GM23338 (cell line): ENCODE data around the gene OR5B3.

Experiments
- CREB1 ChIP-seq: fragments of 250-450 bp; sonication (Bioruptor Pico); IDR thresholded peaks from 2 replicates; pipeline ENCODE4 v1.5.0; 2020; ENCODE audit warnings: low read depth, mild to moderate bottlenecking, moderate library complexity
- EZH2 ChIP-seq: fragments of 200-600 bp; sonication (generic); IDR thresholded peaks from one replicate; pipeline ENCODE4 v1.8.0; 2017; ENCODE audit warnings: antibody characterized with exemption, mild to moderate bottlenecking, low read depth; ENCODE audit not compliant: unreplicated experiment
- EZH2phosphoT487 ChIP-seq: fragments of 200-600 bp; sonication (generic); IDR thresholded peaks from one replicate; pipeline ENCODE4 v1.8.1; 2018; ENCODE audit warnings: antibody characterized with exemption; ENCODE audit not compliant: unreplicated experiment
- JUNB ChIP-seq: IDR thresholded peaks from one replicate; pipeline ENCODE4 v1.6.1; 2016; ENCODE audit warnings: antibody characterized with exemption; ENCODE audit not compliant: unreplicated experiment
- POLR2AphosphoS5 ChIP-seq: IDR thresholded peaks from 2 replicates; pipeline ENCODE4 v1.6.1; 2016; ENCODE audit warnings: antibody characterized with exemption, low read depth
- ZNF114 ChIP-seq: fragments of 250-450 bp; sonication (Bioruptor Pico); IDR thresholded peaks from 2 replicates; pipeline ENCODE4 v1.5.0; 2020; ENCODE audit warnings: mild to moderate bottlenecking, moderate library complexity
- ZNF331 ChIP-seq: fragments of 250-450 bp; sonication (Bioruptor Pico); IDR thresholded peaks from 2 replicates; pipeline ENCODE4 v1.5.0; 2020; ENCODE audit warnings: low read depth, mild to moderate bottlenecking, moderate library complexity
- TF ChIP-seq, protein P1 (sequence below), 2 experiments: fragments of 200-600 bp in 1 of 2; sonication (generic) in 1 of 2; conservative IDR thresholded peaks; 2 replicates each; pipeline versions ENCODE4 v1.5.1 to v1.6.1; 2016 to 2017; ENCODE audit warnings: antibody characterized with exemption in 2 of 2, low read depth in 2 of 2, mild to moderate bottlenecking in 2 of 2, moderate library complexity in 1 of 2
- TF ChIP-seq, protein P2 (sequence below): IDR thresholded peaks from one replicate; pipeline ENCODE4 v1.6.1; 2018; ENCODE audit warnings: antibody characterized with exemption; ENCODE audit not compliant: unreplicated experiment

GRCh38 chr11:58442136-58442535 is 35.5 kb upstream of the OR5B3 start, which contains the start of gene OR5B12:
- TF ChIP-seq EZH2 (no peak), POLR2AphosphoS5 (no peak), EZH2phosphoT487 (no peak), CREB1 (CRISPR knock-in tag) (no peak), JUNB (no peak), ZNF331 (no peak), ZNF114 (CRISPR knock-in tag) (no peak)
- TF ChIP-seq, protein P1, sequence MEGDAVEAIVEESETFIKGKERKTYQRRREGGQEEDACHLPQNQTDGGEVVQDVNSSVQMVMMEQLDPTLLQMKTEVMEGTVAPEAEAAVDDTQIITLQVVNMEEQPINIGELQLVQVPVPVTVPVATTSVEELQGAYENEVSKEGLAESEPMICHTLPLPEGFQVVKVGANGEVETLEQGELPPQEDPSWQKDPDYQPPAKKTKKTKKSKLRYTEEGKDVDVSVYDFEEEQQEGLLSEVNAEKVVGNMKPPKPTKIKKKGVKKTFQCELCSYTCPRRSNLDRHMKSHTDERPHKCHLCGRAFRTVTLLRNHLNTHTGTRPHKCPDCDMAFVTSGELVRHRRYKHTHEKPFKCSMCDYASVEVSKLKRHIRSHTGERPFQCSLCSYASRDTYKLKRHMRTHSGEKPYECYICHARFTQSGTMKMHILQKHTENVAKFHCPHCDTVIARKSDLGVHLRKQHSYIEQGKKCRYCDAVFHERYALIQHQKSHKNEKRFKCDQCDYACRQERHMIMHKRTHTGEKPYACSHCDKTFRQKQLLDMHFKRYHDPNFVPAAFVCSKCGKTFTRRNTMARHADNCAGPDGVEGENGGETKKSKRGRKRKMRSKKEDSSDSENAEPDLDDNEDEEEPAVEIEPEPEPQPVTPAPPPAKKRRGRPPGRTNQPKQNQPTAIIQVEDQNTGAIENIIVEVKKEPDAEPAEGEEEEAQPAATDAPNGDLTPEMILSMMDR (conservative IDR thresholded peaks at IDR 0.05; ENCODE audit: low read depth in 2 of 2): no peak
- TF ChIP-seq, protein P2, sequence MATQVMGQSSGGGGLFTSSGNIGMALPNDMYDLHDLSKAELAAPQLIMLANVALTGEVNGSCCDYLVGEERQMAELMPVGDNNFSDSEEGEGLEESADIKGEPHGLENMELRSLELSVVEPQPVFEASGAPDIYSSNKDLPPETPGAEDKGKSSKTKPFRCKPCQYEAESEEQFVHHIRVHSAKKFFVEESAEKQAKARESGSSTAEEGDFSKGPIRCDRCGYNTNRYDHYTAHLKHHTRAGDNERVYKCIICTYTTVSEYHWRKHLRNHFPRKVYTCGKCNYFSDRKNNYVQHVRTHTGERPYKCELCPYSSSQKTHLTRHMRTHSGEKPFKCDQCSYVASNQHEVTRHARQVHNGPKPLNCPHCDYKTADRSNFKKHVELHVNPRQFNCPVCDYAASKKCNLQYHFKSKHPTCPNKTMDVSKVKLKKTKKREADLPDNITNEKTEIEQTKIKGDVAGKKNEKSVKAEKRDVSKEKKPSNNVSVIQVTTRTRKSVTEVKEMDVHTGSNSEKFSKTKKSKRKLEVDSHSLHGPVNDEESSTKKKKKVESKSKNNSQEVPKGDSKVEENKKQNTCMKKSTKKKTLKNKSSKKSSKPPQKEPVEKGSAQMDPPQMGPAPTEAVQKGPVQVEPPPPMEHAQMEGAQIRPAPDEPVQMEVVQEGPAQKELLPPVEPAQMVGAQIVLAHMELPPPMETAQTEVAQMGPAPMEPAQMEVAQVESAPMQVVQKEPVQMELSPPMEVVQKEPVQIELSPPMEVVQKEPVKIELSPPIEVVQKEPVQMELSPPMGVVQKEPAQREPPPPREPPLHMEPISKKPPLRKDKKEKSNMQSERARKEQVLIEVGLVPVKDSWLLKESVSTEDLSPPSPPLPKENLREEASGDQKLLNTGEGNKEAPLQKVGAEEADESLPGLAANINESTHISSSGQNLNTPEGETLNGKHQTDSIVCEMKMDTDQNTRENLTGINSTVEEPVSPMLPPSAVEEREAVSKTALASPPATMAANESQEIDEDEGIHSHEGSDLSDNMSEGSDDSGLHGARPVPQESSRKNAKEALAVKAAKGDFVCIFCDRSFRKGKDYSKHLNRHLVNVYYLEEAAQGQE: no peak
